ENCODE data around the gene MALL. TPM values are rescaled to one million over a fixed set of nuclear protein-coding genes. Genes with fewer than 3 reads are reported as not detected.

MALL gene
- total and polyA plus RNA-seq, 2 of the 13 experiments (the other 11 are each of a cell fraction or from before 2014, with no cell fraction given), result not detected

DNA sequence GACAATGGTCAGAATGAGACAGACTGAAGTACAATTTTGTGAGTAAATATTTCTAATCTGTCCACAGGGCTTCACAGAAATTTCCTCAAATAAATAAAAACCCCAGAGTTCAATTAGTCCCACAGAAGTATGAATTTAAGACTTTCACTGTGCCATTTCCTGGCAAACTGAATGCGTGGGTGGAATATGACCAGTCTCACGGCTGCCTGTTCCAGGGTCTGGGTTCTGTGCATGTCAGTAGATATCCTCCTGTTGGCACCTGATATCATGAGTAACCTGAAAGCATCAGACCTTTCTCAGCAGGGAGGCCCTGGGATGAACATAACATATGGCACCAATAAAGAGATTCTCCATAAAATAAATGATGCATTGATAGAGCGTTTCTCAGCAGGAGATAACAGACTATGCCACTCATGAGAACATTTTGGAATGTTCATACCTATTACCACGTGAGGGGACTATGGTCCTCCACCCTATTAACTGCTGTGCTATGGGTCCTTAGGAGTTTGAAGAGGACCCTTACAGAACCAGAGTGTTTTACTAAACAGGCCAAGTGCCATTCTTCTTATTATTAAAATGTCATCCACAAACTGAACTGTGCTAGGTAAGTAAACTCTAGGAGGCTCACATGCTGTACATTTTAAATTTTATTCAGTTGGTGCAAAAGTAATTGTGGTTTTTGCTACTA, 10.6 kb upstream of the MALL start:
- TF ChIP-seq ZNF564 (CRISPR knock-in tag; IDR thresholded peaks at IDR 0.05), result no peak
- TF ChIP-seq ZNF441 (CRISPR knock-in tag; IDR thresholded peaks at IDR 0.05; ENCODE audit: borderline replicate concordance), result no peak
- TF ChIP-seq ZFP37 (CRISPR knock-in tag; IDR thresholded peaks at IDR 0.05; ENCODE audit: borderline replicate concordance), result no peak
- TF ChIP-seq, protein P1, sequence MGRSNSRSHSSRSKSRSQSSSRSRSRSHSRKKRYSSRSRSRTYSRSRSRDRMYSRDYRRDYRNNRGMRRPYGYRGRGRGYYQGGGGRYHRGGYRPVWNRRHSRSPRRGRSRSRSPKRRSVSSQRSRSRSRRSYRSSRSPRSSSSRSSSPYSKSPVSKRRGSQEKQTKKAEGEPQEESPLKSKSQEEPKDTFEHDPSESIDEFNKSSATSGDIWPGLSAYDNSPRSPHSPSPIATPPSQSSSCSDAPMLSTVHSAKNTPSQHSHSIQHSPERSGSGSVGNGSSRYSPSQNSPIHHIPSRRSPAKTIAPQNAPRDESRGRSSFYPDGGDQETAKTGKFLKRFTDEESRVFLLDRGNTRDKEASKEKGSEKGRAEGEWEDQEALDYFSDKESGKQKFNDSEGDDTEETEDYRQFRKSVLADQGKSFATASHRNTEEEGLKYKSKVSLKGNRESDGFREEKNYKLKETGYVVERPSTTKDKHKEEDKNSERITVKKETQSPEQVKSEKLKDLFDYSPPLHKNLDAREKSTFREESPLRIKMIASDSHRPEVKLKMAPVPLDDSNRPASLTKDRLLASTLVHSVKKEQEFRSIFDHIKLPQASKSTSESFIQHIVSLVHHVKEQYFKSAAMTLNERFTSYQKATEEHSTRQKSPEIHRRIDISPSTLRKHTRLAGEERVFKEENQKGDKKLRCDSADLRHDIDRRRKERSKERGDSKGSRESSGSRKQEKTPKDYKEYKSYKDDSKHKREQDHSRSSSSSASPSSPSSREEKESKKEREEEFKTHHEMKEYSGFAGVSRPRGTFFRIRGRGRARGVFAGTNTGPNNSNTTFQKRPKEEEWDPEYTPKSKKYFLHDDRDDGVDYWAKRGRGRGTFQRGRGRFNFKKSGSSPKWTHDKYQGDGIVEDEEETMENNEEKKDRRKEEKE (IDR thresholded peaks at IDR 0.05), result no peak
- TF ChIP-seq, protein P2, sequence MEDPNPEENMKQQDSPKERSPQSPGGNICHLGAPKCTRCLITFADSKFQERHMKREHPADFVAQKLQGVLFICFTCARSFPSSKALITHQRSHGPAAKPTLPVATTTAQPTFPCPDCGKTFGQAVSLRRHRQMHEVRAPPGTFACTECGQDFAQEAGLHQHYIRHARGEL (CRISPR knock-in tag; IDR thresholded peaks at IDR 0.05), result no peak
- TF ChIP-seq ZSCAN22 (CRISPR knock-in tag; IDR thresholded peaks at IDR 0.05), result no peak
- TF ChIP-seq, protein P3, sequence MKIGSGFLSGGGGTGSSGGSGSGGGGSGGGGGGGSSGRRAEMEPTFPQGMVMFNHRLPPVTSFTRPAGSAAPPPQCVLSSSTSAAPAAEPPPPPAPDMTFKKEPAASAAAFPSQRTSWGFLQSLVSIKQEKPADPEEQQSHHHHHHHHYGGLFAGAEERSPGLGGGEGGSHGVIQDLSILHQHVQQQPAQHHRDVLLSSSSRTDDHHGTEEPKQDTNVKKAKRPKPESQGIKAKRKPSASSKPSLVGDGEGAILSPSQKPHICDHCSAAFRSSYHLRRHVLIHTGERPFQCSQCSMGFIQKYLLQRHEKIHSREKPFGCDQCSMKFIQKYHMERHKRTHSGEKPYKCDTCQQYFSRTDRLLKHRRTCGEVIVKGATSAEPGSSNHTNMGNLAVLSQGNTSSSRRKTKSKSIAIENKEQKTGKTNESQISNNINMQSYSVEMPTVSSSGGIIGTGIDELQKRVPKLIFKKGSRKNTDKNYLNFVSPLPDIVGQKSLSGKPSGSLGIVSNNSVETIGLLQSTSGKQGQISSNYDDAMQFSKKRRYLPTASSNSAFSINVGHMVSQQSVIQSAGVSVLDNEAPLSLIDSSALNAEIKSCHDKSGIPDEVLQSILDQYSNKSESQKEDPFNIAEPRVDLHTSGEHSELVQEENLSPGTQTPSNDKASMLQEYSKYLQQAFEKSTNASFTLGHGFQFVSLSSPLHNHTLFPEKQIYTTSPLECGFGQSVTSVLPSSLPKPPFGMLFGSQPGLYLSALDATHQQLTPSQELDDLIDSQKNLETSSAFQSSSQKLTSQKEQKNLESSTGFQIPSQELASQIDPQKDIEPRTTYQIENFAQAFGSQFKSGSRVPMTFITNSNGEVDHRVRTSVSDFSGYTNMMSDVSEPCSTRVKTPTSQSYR (CRISPR knock-in tag; IDR thresholded peaks at IDR 0.05; ENCODE audit: borderline replicate concordance), result no peak
- TF ChIP-seq, protein P4, sequence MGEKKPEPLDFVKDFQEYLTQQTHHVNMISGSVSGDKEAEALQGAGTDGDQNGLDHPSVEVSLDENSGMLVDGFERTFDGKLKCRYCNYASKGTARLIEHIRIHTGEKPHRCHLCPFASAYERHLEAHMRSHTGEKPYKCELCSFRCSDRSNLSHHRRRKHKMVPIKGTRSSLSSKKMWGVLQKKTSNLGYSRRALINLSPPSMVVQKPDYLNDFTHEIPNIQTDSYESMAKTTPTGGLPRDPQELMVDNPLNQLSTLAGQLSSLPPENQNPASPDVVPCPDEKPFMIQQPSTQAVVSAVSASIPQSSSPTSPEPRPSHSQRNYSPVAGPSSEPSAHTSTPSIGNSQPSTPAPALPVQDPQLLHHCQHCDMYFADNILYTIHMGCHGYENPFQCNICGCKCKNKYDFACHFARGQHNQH (CRISPR knock-in tag; IDR thresholded peaks at IDR 0.05), result no peak
- TF ChIP-seq, protein P5, sequence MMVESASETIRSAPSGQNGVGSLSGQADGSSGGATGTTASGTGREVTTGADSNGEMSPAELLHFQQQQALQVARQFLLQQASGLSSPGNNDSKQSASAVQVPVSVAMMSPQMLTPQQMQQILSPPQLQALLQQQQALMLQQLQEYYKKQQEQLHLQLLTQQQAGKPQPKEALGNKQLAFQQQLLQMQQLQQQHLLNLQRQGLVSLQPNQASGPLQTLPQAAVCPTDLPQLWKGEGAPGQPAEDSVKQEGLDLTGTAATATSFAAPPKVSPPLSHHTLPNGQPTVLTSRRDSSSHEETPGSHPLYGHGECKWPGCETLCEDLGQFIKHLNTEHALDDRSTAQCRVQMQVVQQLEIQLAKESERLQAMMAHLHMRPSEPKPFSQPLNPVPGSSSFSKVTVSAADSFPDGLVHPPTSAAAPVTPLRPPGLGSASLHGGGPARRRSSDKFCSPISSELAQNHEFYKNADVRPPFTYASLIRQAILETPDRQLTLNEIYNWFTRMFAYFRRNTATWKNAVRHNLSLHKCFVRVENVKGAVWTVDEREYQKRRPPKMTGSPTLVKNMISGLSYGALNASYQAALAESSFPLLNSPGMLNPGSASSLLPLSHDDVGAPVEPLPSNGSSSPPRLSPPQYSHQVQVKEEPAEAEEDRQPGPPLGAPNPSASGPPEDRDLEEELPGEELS (CRISPR knock-in tag; IDR thresholded peaks at IDR 0.05), result no peak
- Histone ChIP-seq H3K4me3 (replicated peaks in 1 of 3; ENCODE audit: insufficient read depth in 1 of 3, low read depth in 2 of 3, low read length in 3 of 3) (no peak overlapping the region), H3K9ac (ENCODE audit: insufficient read depth, low read depth, low read length) (no peak overlapping the region), H4K20me1 (ENCODE audit: insufficient read depth, low read length) (no peaks in the 10 kb centered on the region), H3K4me1 (ENCODE audit: insufficient read depth, low read length) (peaks cover 33% of the 10 kb centered on the region), H3K9me3 (ENCODE audit: low read length) (no peaks in the 10 kb centered on the region), H3K4me2 (ENCODE audit: low read depth, low read length) (no peak overlapping the region), H3K36me3 (replicated peaks in 1 of 2; ENCODE audit: control insufficient read depth in 1 of 2, insufficient read depth in 2 of 2, low read length in 2 of 2) (no peaks in the 10 kb centered on the region), H2AFZ (ENCODE audit: low read length) (no peak overlapping the region), H3K27ac (ENCODE audit: extremely low read length, insufficient read depth, low read length) (no peak overlapping the region), H3K79me2 (ENCODE audit: insufficient read depth, low read length) (no peaks in the 10 kb centered on the region), H3K27me3 (ENCODE audit: control insufficient read depth in 1 of 2, insufficient read depth in 2 of 2, low read length in 2 of 2) (no peaks in the 10 kb centered on the region)
- 70% methylated on average over 4 of the region's 4 CpGs for WGBS (ENCODE audit: low lambda C conversion rate)
- no TSS peak for BruUV-seq (replicated peaks)
- FAIRE-seq (no peak), DNase-seq (ENCODE audit: low spot score) (no peak), ATAC-seq (no peak)
- in situ Hi-C loops (cut with HindIII; ENCODE audit: extremely low pct_ligation_motif_present, low pct_unique_long_range_greater_than_20kb) (no loop called here), intact Hi-C loops (cut with micrococcal nuclease; ENCODE audit: unreplicated experiment) (no loop called here)
- CTCF ChIA-PET (ENCODE audit: low intra/inter-chr PET ratio, low total read pairs), result no interaction called here
- POLR2A ChIA-PET, result no interaction called here
